SK-N-SH treated with all-trans-retinoic acid at 6 μM for 48 hours (cell line): ENCODE measurements around the gene THSD7A.

Experiments
- ATAC-seq: fragments of 200-7000 bp; cut with Tn5 transposase; 3 replicates; pipeline ENCODE4 v1.9.1; 2020; ENCODE audit warnings: mild to moderate bottlenecking, moderate library complexity
- ARNTL ChIP-seq: fragments of 450-650 bp; formaldehyde crosslinking; IDR thresholded peaks from 2 replicates; pipeline ENCODE4 v1.5.0; 2020; ENCODE audit warnings: low read depth, mild to moderate bottlenecking, moderate library complexity, borderline replicate concordance
- BACH2 ChIP-seq: fragments of 250-450 bp; sonication (Bioruptor Pico); IDR thresholded peaks from 2 replicates; pipeline ENCODE4 v1.9.0; 2021; ENCODE audit warnings: mild to moderate bottlenecking, borderline replicate concordance
- CSDC2 ChIP-seq: fragments of 250-450 bp; sonication (Bioruptor Pico); IDR thresholded peaks from 2 replicates; pipeline ENCODE4 v1.5.0; 2020; ENCODE audit warnings: mild to moderate bottlenecking, moderate library complexity
- CSRNP3 ChIP-seq: fragments of 250-450 bp; sonication (Bioruptor Pico); IDR thresholded peaks from 2 replicates; pipeline ENCODE4 v1.5.1; 2021; ENCODE audit warnings: mild to moderate bottlenecking, moderate library complexity
- ESRRG ChIP-seq: fragments of 250-450 bp; sonication (Bioruptor Pico); IDR thresholded peaks from 2 replicates; pipeline ENCODE4 v1.6.1; 2021; ENCODE audit warnings: mild to moderate bottlenecking
- GLIS3 ChIP-seq: fragments of 250-450 bp; sonication (Bioruptor Pico); IDR thresholded peaks from 2 replicates; pipeline ENCODE4 v1.5.0; 2020; ENCODE audit warnings: mild to moderate bottlenecking, moderate library complexity
- ISL1 ChIP-seq: fragments of 250-450 bp; sonication (Bioruptor Pico); IDR thresholded peaks from 2 replicates; pipeline ENCODE4 v2.1.2; 2022; ENCODE audit warnings: mild to moderate bottlenecking, moderate library complexity
- OSR1 ChIP-seq: fragments of 250-450 bp; sonication (Bioruptor Pico); IDR thresholded peaks from 2 replicates; pipeline ENCODE4 v1.8.0; 2022; ENCODE audit warnings: moderate library complexity, mild to moderate bottlenecking, inconsistent platforms
- PATZ1 ChIP-seq: fragments of 250-450 bp; sonication (Bioruptor Pico); IDR thresholded peaks from 2 replicates; pipeline ENCODE4 v1.8.0; 2020; ENCODE audit warnings: mild to moderate bottlenecking, moderate library complexity, borderline replicate concordance
- POU6F1 ChIP-seq: fragments of 250-450 bp; sonication (Bioruptor Pico); IDR thresholded peaks from 2 replicates; pipeline ENCODE4 v1.8.0; 2021; ENCODE audit warnings: low read depth, mild to moderate bottlenecking, moderate library complexity, borderline replicate concordance
- PPARA ChIP-seq: fragments of 250-450 bp; sonication (Bioruptor Pico); IDR thresholded peaks from 2 replicates; pipeline ENCODE4 v1.5.0; 2020; ENCODE audit warnings: mild to moderate bottlenecking, borderline replicate concordance
- RARB ChIP-seq: fragments of 250-450 bp; sonication (Bioruptor Pico); IDR thresholded peaks from 2 replicates; pipeline ENCODE4 v1.8.0; 2021; ENCODE audit warnings: mild to moderate bottlenecking, moderate library complexity
- SNAI2 ChIP-seq: fragments of 250-450 bp; sonication (Bioruptor Pico); IDR thresholded peaks from 2 replicates; pipeline ENCODE4 v1.5.0; 2020; ENCODE audit warnings: mild to moderate bottlenecking, moderate library complexity
- TCF4 ChIP-seq: fragments of 250-450 bp; sonication (Bioruptor Pico); IDR thresholded peaks from 2 replicates; pipeline ENCODE4 v1.8.0; 2021; ENCODE audit warnings: mild to moderate bottlenecking, moderate library complexity, borderline replicate concordance
- TOX ChIP-seq: fragments of 250-450 bp; sonication (Bioruptor Pico); IDR thresholded peaks from 2 replicates; pipeline ENCODE4 v1.8.0; 2021; ENCODE audit warnings: mild to moderate bottlenecking, moderate library complexity, borderline replicate concordance
- TSHZ2 ChIP-seq: fragments of 250-450 bp; sonication (Bioruptor Pico); IDR thresholded peaks from 2 replicates; pipeline ENCODE4 v1.5.0; 2020; ENCODE audit warnings: mild to moderate bottlenecking, moderate library complexity
- ZC3H10 ChIP-seq: fragments of 250-450 bp; sonication (Bioruptor Pico); IDR thresholded peaks from 2 replicates; pipeline ENCODE4 v1.5.1; 2021; ENCODE audit warnings: mild to moderate bottlenecking, moderate library complexity
- ZFP3 ChIP-seq: fragments of 250-450 bp; sonication (Bioruptor Pico); IDR thresholded peaks from 2 replicates; pipeline ENCODE4 v1.5.0; 2020; ENCODE audit warnings: mild to moderate bottlenecking, moderate library complexity
- ZFP30 ChIP-seq: fragments of 450-650 bp; formaldehyde crosslinking; IDR thresholded peaks from 2 replicates; pipeline ENCODE4 v1.5.0; 2022; ENCODE audit warnings: mild to moderate bottlenecking, moderate library complexity
- ZNF565 ChIP-seq: fragments of 450-650 bp; formaldehyde crosslinking; conservative IDR thresholded peaks from 2 replicates; pipeline ENCODE4 v1.5.0; 2020; ENCODE audit warnings: low read depth, mild to moderate bottlenecking, moderate library complexity
- ZNF70 ChIP-seq: fragments of 450-650 bp; formaldehyde crosslinking; IDR thresholded peaks from 2 replicates; pipeline ENCODE4 v1.5.0; 2020; ENCODE audit warnings: mild to moderate bottlenecking, moderate library complexity
- ZNF8 ChIP-seq: fragments of 450-650 bp; formaldehyde crosslinking; IDR thresholded peaks from 2 replicates; pipeline ENCODE4 v1.5.0; 2020; ENCODE audit warnings: mild to moderate bottlenecking, moderate library complexity

THSD7A gene

GRCh38 chr7:11650030-11650429 lies 182.0 kb downstream of the THSD7A start:
- ATAC-seq = no peak

GRCh38 chr7:11648980-11649379 lies 183.0 kb downstream of the THSD7A start:
- TF ChIP-seq ZFP30 (CRISPR knock-in tag) = no peak
- no peak for TF ChIP-seq PATZ1
- no peak for TF ChIP-seq ZNF565 (CRISPR knock-in tag)
- TF ChIP-seq SNAI2 (CRISPR knock-in tag) = no peak
- TF ChIP-seq PPARA = no peak
- TF ChIP-seq ISL1 (CRISPR knock-in tag) = no peak
- TF ChIP-seq CSDC2 (CRISPR knock-in tag) = no peak
- no peak for TF ChIP-seq BACH2 (CRISPR knock-in tag)
- no peak for TF ChIP-seq OSR1 (CRISPR knock-in tag)
- no peak for TF ChIP-seq TCF4 (CRISPR knock-in tag)
- no peak for TF ChIP-seq ZFP3
- TF ChIP-seq GLIS3 (CRISPR knock-in tag) = no peak
- no peak for TF ChIP-seq RARB
- no peak for TF ChIP-seq ZC3H10 (CRISPR knock-in tag)
- TF ChIP-seq TSHZ2 (CRISPR knock-in tag) = no peak
- no peak for TF ChIP-seq ESRRG (CRISPR knock-in tag)
- TF ChIP-seq ZNF8 (CRISPR knock-in tag) = no peak
- no peak for TF ChIP-seq ARNTL
- TF ChIP-seq ZNF70 (CRISPR knock-in tag) = no peak
- TF ChIP-seq POU6F1 (CRISPR knock-in tag) = no peak
- no peak for ATAC-seq

More at GRCh38 chr7:11650030-11650429, 182.0 kb downstream of the THSD7A start:
- TF ChIP-seq SNAI2 (CRISPR knock-in tag) (no peak), ARNTL (no peak), PPARA (no peak), BACH2 (CRISPR knock-in tag) (no peak), TCF4 (CRISPR knock-in tag) (no peak)

- no peak for ATAC-seq
- TF ChIP-seq CSRNP3 (CRISPR knock-in tag) (no peak), ZFP30 (CRISPR knock-in tag) (no peak), GLIS3 (CRISPR knock-in tag) (no peak), SNAI2 (CRISPR knock-in tag) (no peak), BACH2 (CRISPR knock-in tag) (no peak), RARB (no peak), TOX (no peak), OSR1 (CRISPR knock-in tag) (no peak), ARNTL (no peak), TCF4 (CRISPR knock-in tag) (no peak)
- TF ChIP-seq, all 23 proteins: peak for 0
Measured at GRCh38 chr7:11648101-11648500, 183.9 kb downstream of the THSD7A start.

GRCh38 chr7:11642841-11643240 lies 189.2 kb downstream of the THSD7A start:
- TF ChIP-seq SNAI2 (CRISPR knock-in tag) = no peak
- TF ChIP-seq RARB = no peak
- no peak for TF ChIP-seq ZNF8 (CRISPR knock-in tag)
- no peak for TF ChIP-seq ESRRG (CRISPR knock-in tag)
- TF ChIP-seq OSR1 (CRISPR knock-in tag) = no peak
- no peak for TF ChIP-seq PATZ1
- no peak for TF ChIP-seq ZC3H10 (CRISPR knock-in tag)
- no peak for TF ChIP-seq TOX
- TF ChIP-seq, all 23 proteins: peak for 0
- ATAC-seq = no peak
